Neutrophil (primary cell): ENCODE results near the gene TSFM.

Experiments used
- H3K27ac ChIP-seq: fragments of 200-600 bp; sonication (generic); 2 replicates; pipeline ENCODE4 v1.5.1; 2016; ENCODE audit warnings: mild to moderate bottlenecking, moderate library complexity
- H3K27me3 ChIP-seq: fragments of 200-600 bp; sonication (generic); 2 replicates; pipeline ENCODE4 v1.6.0; 2016; ENCODE audit warnings: mild to moderate bottlenecking
- H3K36me3 ChIP-seq: fragments of 200-600 bp; sonication (generic); 2 replicates; pipeline ENCODE4 v1.5.1; 2017
- H3K4me1 ChIP-seq, 2 experiments: fragments of 200-600 bp in 1 of 2; sonication (generic) in 1 of 2; 1 replicate in 1 of 2; 2 replicates in 1 of 2; pipeline versions ENCODE4 v1.5.1 to v1.6.1; 2013 to 2016; ENCODE audit warnings: low read depth in 1 of 2, low read length in 1 of 2, mild to moderate bottlenecking in 1 of 2, moderate library complexity in 1 of 2; ENCODE audit not compliant: control insufficient read depth in 1 of 2, insufficient read depth in 1 of 2
- H3K4me3 ChIP-seq, 2 experiments: fragments of 200-600 bp in 1 of 2; sonication (generic) in 1 of 2; 1 replicate in 1 of 2; 2 replicates in 1 of 2; pipeline ENCODE4 v1.5.1; 2013 to 2016; ENCODE audit warnings: low read depth in 1 of 2, low read length in 1 of 2, mild to moderate bottlenecking in 1 of 2, moderate library complexity in 1 of 2
- H3K9me3 ChIP-seq: fragments of 200-600 bp; sonication (generic); 2 replicates; pipeline ENCODE4 v1.5.1; 2016
- TF ChIP-seq, protein P1 (sequence below): fragments of 200-600 bp; sonication (generic); IDR thresholded peaks from 2 replicates; pipeline ENCODE4 v1.5.1; 2016; ENCODE audit warnings: antibody characterized with exemption

TSFM gene

DNA sequence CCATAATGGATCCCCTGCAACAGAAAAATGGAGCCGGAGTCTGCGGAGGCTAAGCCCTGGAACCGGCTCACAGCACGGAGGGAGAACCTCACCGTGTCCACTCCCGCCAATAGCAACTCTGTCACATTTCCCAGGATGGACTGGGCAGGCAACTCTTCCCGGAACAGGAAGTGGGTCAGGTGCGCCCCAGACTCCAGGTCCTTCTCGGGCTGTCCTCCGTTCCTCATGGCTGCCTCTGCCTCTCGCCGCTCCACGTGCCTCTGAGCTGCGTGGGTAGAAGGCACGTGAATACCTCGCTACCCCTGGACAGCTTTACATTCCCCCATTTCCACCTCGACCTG lies 18.0 kb upstream of the TSFM start:
- no peak overlapping the region for H3K27ac ChIP-seq
- H3K9me3 ChIP-seq = no peaks in the 10 kb centered on the region
- H3K36me3 ChIP-seq = no peaks in the 10 kb centered on the region
- TF ChIP-seq, protein P1, sequence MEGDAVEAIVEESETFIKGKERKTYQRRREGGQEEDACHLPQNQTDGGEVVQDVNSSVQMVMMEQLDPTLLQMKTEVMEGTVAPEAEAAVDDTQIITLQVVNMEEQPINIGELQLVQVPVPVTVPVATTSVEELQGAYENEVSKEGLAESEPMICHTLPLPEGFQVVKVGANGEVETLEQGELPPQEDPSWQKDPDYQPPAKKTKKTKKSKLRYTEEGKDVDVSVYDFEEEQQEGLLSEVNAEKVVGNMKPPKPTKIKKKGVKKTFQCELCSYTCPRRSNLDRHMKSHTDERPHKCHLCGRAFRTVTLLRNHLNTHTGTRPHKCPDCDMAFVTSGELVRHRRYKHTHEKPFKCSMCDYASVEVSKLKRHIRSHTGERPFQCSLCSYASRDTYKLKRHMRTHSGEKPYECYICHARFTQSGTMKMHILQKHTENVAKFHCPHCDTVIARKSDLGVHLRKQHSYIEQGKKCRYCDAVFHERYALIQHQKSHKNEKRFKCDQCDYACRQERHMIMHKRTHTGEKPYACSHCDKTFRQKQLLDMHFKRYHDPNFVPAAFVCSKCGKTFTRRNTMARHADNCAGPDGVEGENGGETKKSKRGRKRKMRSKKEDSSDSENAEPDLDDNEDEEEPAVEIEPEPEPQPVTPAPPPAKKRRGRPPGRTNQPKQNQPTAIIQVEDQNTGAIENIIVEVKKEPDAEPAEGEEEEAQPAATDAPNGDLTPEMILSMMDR = no peak
- peaks cover 73% of the 10 kb centered on the region for H3K27me3 ChIP-seq
- peaks cover 27 to 28% of the 10 kb centered on the region in 2 experiments for H3K4me1 ChIP-seq
- H3K4me3 ChIP-seq = peak overlapping the region; percentile 26 to 47

DNA sequence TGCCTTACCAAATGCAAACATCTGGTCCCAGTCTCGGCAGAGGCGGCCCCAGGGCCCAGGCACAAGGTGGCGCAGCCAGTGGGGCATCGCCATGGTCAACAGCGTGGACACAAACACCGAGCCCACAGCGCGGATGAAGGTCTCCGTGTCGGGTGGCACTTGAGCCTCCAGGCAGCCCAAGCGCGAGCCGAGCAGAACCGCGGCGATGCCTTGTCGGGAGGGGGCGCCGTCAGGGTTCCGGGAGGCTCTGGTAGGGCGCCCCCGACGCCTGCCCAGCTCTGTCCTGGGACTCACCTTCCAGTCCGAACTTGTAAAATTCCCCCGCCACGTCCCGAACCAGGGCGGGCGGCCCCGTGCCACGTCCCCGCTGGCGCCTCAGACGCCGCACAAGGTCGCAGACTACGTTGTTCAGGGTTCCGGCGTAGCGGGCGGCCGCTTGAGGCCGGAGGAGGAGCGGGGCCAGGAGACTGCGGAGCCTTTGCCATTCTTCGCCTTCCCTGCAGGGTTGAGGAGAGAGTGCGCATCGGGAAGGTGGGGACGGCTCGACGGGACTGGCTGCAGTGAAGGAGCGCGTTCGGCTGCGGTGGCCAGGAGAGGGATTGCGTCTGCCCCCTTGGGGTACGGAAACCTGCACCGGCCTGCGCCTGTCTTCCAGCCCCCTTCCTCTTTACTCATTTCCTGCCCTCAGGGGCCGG lies 17.4 kb upstream of the TSFM start:
- Histone ChIP-seq H3K27ac (no peak overlapping the region), H3K27me3 (peaks cover 73% of the 10 kb centered on the region)

DNA sequence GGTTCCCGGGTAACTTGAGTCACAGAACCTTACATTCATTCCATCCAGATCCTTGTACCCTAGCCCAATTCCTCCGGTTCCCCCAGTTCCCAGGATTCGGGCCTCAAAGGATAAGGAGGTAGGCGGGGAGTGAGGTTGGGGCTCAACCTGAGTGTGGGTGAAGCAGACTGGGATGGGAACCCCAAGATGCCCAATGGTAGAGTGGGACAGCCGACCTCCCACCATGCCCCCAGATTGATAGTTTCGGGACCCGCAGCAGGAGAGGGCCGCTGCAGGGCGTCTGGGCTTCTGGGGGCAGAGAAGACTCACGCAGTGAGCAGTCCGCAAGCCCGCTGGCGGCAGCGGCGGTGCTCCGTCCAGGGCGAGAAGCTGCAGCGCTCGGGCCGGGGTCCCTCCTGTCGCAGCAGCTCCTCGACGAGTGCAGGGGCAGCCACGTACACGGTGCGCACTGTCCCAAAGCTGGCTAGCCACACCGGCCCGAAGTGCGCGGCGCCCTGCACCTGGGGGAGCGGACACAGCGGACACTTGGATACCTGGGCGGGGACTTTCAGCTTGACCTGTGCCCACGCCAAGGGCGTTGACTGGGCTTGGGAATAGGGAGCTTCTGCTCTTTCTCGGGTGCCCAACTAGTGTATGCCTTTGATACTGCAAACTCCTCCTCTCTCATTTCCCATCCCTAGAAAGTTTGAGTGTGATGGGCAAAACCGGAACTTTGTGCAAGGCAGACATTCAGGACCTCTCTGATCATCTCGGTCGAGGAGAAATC lies 16.7 kb upstream of the TSFM start:
- H3K4me1 ChIP-seq = peaks cover 27 to 28% of the 10 kb centered on the region in 2 experiments
- no peaks in the 10 kb centered on the region for H3K9me3 ChIP-seq
- no peak overlapping the region for H3K27ac ChIP-seq
- H3K36me3 ChIP-seq = no peaks in the 10 kb centered on the region
- TF ChIP-seq, protein P1 = no peak
- H3K4me3 ChIP-seq = peak overlapping the region; percentile 26 to 47
- H3K27me3 ChIP-seq = peaks cover 73% of the 10 kb centered on the region

More for the DNA sequence above, 17.4 kb upstream of the TSFM start:
- Histone ChIP-seq H3K9me3 (no peaks in the 10 kb centered on the region), H3K4me3 (peak overlapping the region; percentile 26 to 47), H3K4me1 (peaks cover 27 to 28% of the 10 kb centered on the region in 2 experiments), H3K36me3 (no peaks in the 10 kb centered on the region)
- TF ChIP-seq, protein P1 = no peak

DNA sequence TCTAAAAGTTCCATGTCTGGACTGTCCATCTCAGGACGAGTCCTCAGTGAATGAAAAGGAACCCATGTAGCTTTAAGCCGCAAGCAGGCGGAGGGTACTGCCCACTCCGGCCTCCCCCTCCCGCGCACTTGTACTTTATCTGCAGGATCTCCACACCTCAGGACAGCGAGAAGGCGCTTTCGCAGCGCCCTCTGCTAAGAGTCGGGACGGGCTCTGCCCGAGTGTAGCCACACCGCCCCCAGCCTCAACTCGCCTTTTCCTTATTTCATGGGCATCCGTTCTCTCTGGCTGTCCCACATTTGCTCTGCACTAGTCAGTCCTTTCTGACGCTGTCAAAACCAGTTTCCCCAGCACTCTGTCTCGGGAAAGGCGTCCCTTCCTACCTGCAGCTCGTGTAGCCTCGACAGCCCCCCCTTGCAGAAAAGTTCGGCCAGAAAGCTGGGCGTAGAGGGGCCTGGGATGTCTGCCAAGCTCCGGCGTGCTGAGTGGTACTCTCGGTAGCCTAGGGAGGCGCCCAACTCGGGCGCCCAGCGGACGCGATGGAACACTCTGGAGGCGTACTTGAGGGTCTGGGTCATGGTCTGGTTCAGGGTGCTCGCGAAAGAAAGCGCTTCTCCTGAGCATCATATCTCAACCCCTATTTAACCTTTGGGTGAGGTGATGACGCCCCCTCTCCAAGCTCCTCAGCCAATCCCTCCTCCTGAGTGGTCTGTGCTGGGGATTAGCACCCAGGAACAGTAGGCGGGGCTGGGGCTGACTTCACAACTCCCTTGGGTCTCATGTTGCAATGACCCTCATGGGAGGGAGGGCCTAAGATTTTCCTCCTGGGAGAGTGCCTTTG lies 15.9 kb upstream of the TSFM start, which contains the start of gene CYP27B1:
CYP27B1 (minus strand) TSS at position 615 of the 841 bp plus-strand sequence; CDS start at position 578, 37 bp downstream.
- H3K4me1 ChIP-seq = peaks cover 32% of the 10 kb centered on the region in 2 experiments
- TF ChIP-seq, protein P1 = no peak
- H3K27ac ChIP-seq = no peak within 1 kb of the TSS
- H3K27me3 ChIP-seq = peaks cover 71% of the 10 kb centered on the region
- peak within 1 kb of the TSS in 1 of 2 experiments; percentile 47 for H3K4me3 ChIP-seq
- no peaks in the 10 kb centered on the region for H3K9me3 ChIP-seq
- H3K36me3 ChIP-seq = no peaks in the 10 kb centered on the region

DNA sequence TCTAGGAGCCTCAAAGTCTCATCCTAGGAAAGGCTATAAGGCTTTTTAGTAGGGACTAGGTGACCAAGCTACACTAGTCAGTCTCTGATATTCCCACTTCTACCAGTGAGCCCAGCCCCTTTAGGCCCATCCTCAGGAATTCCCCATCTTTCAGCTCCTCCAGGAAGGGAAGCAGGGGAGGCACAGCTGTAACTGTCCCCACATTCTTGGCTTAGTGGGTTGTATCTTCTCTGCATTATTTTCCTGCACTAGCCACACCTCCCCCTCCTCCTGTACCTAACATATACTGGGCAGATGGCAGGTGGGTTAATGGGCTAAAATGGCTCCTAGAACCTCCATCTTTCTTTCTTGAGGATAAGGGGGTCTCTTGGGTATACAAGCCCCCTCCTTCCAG lies 15.3 kb upstream of the TSFM start:
- Histone ChIP-seq H3K4me3 (no peak overlapping the region), H3K4me1 (peaks cover 35 to 39% of the 10 kb centered on the region in 2 experiments), H3K36me3 (no peaks in the 10 kb centered on the region), H3K27me3 (peaks cover 65% of the 10 kb centered on the region), H3K27ac (no peak overlapping the region), H3K9me3 (no peaks in the 10 kb centered on the region)
- TF ChIP-seq, protein P1 = no peak
